ENCODE results near the gene CLCA1.

The CLCA1 gene

GRCh38 chr1:86504895-86505563 is 36.3 kb downstream of the CLCA1 start:
- no peak for DNase-seq

- no peak for DNase-seq
These were observed 36.8 kb downstream of the CLCA1 start for GRCh38 chr1:86505564-86505902.

- DNase-seq: no peak
These were observed 39.3 kb downstream of the CLCA1 start for GRCh38 chr1:86507935-86508582.

- no peak for DNase-seq
These were observed 39.8 kb downstream of the CLCA1 start for GRCh38 chr1:86508583-86508969.

- DNase-seq: peak; percentile 5
These were observed 46.9 kb downstream of the CLCA1 start for GRCh38 chr1:86515597-86515996.

- DNase-seq: no peak
These were observed 47.6 kb downstream of the CLCA1 start for GRCh38 chr1:86516335-86516734.

GRCh38 chr1:86517336-86517735 is 48.6 kb downstream of the CLCA1 start:
- no peak for DNase-seq

- no peak for DNase-seq
These were observed 52.2 kb downstream of the CLCA1 start for GRCh38 chr1:86520789-86521521.

- no peak for DNase-seq
These were observed 52.8 kb downstream of the CLCA1 start for GRCh38 chr1:86521522-86521891.

- no peak for DNase-seq
These were observed 53.5 kb downstream of the CLCA1 start for GRCh38 chr1:86522240-86522639.

GRCh38 chr1:86523670-86524354 is 55.1 kb downstream of the CLCA1 start:
- no peak for DNase-seq

GRCh38 chr1:86527306-86527705 is 58.6 kb downstream of the CLCA1 start:
- no peak for DNase-seq

- no peak for DNase-seq
These were observed 61.6 kb downstream of the CLCA1 start for GRCh38 chr1:86530211-86530845.

GRCh38 chr1:86537928-86538695 is 69.4 kb downstream of the CLCA1 start:
- DNase-seq: no peak

GRCh38 chr1:86538775-86539174 is 70.0 kb downstream of the CLCA1 start:
- no peak for DNase-seq

GRCh38 chr1:86541859-86542258 is 73.1 kb downstream of the CLCA1 start:
- DNase-seq: no peak

GRCh38 chr1:86542631-86543030 is 73.9 kb downstream of the CLCA1 start:
- no peak for DNase-seq

GRCh38 chr1:86546787-86547221 is 78.1 kb downstream of the CLCA1 start, which contains the start of gene CLCA4:
Gene CLCA4, plus strand, starts transcription at chr1:86547078. Its CDS starts 42 bp downstream, at chr1:86547120.
- DNase-seq: no peak

GRCh38 chr1:86548839-86549238 is 80.1 kb downstream of the CLCA1 start:
- DNase-seq: no peak
